Raji (cell line): ENCODE data around the gene PPFIA4.

Experiments
- POLR2A ChIP-seq: IDR thresholded peaks from 2 replicates; pipeline ENCODE4 v1.6.1; 2011; ENCODE audit warnings: low read depth, low read length, control low read depth; ENCODE audit not compliant: insufficient read depth

PPFIA4 gene

DNA sequence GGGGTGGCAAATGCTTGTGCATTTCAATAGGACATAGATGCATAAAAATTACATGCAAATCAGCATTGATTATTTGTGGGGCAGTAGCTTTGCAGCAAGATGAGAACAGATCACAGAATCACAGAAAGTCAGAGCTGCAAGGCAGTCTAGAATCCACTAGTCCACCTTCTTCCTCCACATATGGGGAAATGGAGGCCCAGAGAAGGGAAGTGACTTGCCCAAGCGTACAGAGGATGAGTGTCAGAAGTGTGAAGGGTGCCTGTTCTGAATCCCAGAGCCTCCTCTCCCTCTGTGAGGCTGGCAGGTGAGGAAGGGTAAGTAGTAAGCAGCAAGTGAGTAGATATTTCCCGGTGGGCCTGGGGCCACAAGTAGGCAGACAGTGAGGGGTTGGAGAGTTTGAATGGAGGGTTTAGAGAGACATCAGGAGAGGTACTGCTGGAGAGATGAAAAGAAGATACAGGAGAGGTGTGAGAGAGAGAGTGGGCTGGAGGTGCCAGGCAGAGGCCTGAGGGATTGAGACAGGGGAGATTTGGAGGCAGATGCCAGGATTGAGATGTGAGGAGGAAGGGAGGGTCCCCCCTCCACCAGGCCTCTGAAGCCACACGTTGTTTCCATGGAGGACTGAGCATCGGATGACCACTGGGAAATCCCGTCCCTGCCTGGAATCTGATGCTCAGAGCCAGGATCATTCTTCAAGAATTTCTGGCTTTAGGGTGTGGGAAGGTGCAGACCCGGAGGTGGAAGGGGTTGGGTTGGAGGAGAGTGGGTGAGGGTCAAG is 64.3 kb downstream of the PPFIA4 start:
- TF ChIP-seq POLR2A, result no peak

DNA sequence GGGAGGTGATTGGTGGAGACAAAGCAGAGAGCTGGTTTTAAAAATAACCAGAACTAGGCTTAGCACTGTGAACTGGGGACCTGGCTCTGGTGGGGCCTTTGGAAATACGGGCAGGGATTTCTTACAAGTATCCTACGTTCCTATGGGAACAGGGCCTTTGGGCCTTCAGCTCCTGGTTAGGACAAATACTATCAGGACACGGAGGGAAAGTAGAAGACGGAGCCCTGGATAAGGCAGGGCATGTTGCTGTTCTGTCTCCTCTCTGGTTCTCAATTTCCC is 64.8 kb downstream of the PPFIA4 start:
- no peak for TF ChIP-seq POLR2A

DNA sequence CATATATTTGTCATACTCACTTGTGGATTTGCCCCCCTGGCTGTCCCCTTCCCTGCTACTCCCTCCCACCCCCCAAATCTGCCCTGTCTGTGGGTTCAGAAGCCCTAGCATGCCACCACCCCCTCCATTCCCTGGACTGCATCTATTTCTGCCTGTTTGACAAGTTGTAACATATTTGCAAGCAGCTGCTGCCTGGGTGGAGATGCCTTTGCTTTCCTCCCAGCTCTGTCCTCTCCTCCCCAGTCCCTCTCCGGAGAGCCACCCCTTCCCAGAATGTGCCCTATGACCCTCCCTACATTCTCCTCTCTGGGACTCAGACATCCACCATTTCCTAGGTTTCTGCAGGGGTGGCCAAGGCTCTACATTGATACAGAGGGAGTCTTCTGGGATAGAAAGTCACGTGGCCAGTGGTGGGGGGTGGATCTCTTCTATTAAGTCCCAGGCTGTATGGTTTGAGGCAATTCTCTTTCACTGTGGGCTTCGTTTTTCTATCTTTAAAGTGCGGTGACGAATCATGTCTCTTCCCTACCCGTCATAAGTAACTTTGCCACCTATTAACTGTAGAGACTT is 65.6 kb downstream of the PPFIA4 start:
- TF ChIP-seq POLR2A, result no peak

DNA sequence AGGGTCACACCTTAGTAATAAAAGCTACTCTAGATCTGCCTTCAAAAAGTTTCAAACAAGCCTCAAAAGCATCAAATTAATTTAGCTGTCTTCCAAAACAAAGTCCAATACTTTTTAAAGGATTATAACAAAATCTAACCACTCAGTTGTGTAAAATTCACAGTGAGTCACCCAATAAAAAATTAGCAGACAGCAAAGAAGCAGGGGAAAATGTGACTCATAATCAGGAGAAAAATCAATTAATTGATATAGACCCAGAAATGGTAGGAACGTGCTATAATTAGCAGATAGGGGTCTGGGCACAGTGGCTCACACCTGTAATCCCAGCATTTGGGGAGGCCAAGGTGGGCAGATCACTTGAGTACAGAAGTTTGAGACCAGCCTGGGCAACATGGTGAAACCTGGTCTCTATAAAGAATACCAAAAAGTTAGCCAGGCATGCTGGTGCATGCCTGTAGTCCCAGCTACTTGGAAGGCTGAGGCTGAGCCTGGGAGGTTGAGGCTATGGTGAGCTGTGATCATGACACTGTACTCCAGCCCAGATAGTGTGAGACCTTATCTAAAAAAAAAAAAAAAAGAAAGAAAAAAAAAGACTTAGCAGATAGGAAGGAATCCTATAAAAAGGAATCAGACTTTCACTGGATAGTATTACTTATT is 67.6 kb downstream of the PPFIA4 start:
- TF ChIP-seq POLR2A, result no peak

DNA sequence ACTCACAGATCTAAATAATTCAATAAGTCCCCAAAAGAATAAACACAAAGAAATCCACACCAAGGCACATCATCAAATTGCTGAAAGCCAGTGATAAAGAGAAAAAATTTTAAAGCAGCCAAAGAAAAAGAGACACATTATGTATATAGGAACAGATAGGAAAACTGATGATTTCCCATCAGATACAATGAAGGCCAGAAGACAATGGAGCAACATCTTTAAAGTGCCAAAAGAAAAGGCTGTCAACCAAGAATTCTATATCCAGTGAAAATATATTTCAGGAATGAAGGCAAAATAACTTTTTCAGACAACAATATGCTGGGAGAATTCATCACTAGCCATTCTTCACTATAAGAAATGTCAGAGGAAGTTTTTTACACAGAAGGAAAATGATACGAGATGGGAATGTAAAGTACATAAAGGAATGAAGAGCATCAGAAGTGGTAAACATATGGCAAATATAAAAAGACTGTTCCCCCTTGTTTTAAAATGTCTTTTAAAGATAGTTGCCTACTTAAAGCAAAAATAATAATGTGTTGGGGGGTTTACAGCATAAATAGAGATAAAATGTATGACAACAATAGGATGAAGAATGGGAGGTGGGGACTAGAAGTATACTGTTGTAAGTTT is 68.9 kb downstream of the PPFIA4 start:
- no peak for TF ChIP-seq POLR2A

- TF ChIP-seq POLR2A, result no peak
Observed at GRCh38 chr1:203096566-203096965, 70.3 kb downstream of the PPFIA4 start.

DNA sequence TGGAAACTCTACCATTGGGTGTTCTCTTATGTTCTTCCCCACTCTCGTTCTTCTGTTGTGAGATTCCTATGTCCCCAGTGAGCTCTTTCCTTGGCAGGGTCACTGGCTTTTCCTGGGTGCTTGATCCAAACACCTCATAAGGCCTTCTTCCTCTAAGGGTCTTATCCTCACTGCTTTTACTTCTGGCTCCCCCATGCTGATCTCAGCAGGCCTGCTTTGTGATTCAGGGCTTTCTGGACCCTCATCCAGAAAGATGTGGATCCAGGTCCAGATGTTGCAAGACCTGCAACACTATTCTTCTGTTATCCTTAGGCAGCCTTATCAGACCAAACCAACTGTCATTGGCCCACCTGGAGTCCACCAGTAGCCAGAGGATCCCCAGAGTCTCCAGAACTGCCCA is 70.7 kb downstream of the PPFIA4 start:
- TF ChIP-seq POLR2A, result no peak

- TF ChIP-seq POLR2A, result no peak
Observed at GRCh38 chr1:203098445-203098844, 72.2 kb downstream of the PPFIA4 start.

GRCh38 chr1:203098914-203099520 is 72.7 kb downstream of the PPFIA4 start:
- TF ChIP-seq POLR2A, result no peak

GRCh38 chr1:203099805-203100515 is 73.7 kb downstream of the PPFIA4 start:
- TF ChIP-seq POLR2A, result no peak

DNA sequence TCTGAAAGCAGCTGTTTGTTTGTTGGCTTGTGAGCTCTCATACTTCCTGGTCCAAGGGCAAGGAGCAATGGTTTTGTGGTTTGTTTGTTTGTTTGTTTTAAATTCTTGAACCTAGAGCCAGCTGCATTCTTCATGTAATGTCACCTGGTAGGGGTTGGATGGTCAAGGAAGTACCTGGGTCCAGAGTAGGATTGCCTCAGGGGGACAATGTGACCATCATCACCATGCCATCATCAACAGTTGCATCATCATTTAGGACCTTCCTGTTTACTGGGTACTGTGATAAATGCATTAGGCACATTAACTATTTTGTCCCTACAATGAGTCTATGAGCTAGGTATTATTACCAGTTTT is 74.2 kb downstream of the PPFIA4 start:
- TF ChIP-seq POLR2A, result no peak

DNA sequence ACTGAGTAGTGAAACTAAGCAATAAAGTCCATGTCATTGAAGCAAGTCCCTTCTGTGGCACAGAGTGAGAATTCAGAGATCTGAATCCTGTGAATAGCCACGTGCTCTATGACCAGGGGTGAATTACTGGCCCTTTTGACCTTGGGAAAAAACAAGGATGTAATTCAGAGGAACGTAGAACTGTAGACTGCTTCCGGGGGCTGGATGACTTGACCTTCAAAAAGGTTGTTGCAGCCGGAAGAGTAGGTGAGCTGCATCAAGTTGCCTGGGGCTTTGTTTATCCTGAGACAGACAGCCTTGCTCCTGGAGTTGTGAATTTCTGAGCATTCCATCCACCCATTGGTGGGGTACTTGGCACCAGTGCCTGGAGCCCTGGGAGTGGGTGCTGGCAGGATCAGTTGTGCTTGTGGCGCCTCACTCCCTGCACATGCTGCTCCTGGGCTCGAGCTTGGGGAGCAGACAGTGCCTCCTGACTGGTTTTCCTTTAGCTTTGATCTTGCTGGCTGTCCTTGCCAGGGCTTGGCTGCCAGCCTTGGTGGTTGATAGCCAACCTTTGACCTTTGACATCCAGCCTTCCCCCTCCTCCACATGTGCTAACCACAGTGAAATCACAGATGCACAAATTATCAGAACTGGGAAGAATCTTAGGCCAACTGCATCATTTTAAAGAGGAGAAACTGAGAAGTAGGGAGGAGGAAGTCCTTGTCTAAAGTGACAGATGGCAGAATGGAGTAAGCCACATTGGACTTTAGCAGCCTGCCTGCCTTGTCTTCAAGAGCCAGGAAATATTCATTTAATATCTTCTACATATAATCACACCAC is 75.7 kb downstream of the PPFIA4 start:
- no peak for TF ChIP-seq POLR2A

DNA sequence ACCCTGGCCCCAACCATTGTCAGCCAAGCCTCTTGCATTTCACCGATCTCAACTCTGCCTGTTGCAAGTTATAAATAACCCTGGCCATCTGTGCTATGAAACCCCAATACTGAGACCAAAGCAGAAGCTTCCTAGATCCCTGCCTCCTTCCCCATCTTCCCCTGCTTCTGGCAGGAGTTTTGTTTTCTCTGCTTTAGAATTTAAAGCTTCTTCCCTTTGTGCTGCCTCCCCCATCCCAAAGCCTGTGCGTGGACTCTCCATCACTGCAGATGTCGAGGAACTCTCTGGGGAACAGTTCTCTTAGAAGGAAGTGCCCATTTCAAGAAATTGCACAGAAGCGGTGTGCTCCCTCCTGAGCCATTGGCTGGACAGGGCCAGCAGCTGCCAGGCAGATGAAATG is 76.9 kb downstream of the PPFIA4 start:
- TF ChIP-seq POLR2A, result no peak

DNA sequence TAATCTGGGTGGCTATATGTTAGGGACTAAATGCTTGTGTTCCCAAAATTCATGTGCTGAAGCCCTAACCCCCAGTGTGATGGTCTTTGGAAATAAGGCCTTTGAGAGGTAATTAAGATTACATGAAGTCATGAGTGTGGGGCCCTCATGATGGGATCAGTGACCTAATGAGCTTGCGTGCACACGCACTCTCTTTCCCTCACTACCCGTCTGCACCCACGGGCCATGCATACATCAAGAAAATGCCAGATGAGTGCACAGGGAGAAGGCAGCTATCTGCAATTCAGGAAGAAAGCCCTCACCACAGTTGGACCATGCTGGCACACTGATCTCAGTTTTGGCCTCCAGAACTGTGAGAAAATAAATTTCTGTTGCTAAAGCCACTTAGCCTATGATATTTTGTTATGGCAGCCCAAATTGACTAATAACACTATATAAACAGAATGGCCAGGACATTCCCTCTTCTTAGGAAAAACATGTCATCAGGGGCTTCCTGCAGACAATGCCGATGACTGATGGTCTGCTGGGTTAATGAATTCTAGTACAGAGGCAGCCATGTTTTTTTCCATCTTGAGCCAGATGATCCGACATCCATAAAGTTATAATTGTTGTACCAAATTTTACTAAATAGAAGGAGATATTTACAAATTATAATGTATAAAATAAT is 77.7 kb downstream of the PPFIA4 start:
- no peak for TF ChIP-seq POLR2A
